8988T (cell line): Measurements from ENCODE around the gene ZW10.
"Not testable (repeated sequence)": the region's sequence is repeated elsewhere in the genome, so short reads cannot be mapped to it uniquely, and the experiment has no call there.

Experiments used
- DNase-seq: peaks from one replicate; pipeline ENCODE4 v3.0.0; 2011

The ZW10 gene

DNA sequence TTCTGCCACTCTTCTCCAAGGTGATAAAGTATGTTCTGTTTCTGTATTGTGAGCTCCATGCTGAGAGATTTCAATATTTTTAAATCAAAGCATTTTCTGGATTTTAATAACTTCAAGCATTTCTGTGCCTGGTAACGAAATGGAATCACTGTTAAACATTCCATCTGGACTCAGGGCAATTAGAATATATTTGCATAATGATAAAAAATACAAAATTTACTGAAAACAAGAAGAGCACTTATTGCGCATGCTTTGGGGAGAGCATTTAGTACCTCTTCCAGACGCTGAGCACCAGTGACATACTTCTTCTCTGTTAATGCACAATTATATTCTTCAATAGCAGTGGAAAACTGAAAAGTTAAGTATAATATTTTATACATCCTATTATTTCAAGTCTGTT lies 13.3 kb downstream of the ZW10 start:
- no peak for DNase-seq

DNA sequence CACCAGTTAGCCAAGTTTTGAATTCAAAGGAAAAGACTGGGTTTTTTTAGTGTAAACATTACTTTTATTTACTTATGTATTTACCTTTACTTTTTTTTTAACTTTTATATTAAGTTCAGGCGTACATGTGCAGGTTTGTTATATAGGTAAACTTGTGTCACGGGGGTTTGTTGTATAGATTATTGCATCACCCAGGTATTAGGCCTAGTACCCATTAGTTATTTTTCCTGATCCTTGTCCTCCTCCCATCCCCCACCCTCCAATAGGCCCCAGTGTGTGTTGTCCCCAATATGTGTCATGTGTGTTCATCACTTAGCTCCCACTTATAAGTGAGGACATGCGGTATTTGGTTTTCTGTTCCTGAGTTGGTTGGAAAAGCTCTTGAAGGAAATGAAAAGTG lies 20.6 kb downstream of the ZW10 start:
- no peak for DNase-seq

DNA sequence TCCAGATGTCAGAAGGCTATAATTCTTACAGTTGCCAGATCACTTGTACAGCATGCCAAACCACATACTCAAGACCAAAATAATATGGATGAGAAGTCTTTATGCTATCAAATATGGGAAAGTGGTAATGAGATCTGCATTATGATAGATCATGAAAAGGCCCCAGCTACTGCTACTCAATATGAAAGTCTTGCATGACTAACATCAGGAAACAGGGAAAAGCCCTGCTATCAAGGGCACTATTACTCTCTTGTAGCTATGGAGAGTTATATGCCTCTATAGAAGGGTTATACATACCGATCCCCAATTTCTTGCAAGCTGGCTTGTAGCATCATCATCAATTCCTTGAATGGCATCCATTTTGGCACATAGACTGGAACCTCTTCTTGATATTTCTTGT lies 37.2 kb downstream of the ZW10 start:
- DNase-seq = no peak

DNA sequence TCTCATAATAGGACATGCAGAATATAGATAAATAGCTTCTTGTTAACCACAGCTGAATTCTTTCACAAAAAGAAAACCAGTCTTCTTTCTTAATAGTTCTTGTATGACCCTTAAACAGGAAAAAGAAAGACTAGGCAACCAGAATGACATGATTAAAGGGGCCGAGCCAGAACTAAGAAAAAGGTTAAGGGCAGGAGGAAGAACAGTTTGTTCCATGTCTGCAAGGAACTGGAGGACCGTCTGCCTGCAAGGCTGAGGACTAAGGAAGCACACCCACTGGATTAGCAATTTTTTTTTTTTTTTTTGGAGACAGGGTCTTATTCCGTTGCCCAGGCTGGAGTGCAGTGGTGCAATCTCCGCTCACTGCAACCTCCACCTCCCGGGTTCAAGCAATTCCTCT lies 41.4 kb downstream of the ZW10 start:
- no peak for DNase-seq

DNA sequence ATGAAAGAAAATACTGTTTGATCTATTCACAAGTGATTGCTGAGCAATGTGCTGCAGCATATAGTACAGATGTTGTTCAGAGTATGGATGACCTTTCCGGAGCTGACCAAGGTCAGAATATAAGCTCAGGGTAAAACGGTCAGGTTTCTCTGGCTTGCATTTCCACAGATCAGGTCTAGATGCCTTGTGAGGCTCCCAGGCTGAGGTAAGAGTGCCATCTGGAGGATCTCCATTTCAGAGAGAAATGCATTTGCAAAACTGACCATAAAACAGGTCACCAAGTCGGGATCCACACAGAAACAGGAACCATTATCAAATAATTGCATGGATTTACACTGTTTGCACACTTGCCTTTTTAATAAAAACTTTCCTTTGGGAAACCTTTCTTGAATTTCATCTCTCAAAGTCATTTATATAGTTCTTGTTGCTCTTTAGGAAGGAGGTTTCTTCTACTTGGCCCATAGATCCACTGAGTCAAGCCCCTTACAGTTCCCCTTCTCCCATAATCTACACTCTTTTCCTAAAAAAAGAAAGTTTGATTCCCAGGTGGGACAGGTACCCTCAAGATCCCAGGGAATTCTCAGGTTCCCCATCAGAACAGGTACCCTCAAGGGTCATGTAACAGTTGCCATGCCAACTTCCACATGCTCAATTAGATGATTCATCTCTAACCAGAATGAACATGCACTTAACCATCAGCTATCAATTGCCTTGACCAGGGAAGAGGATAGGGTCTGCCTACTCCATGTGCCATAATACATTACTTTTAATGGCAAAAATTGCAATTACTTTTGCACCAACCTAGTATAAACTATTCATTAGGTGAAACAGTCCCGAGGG lies 42.4 kb downstream of the ZW10 start:
- DNase-seq = no peak

DNA sequence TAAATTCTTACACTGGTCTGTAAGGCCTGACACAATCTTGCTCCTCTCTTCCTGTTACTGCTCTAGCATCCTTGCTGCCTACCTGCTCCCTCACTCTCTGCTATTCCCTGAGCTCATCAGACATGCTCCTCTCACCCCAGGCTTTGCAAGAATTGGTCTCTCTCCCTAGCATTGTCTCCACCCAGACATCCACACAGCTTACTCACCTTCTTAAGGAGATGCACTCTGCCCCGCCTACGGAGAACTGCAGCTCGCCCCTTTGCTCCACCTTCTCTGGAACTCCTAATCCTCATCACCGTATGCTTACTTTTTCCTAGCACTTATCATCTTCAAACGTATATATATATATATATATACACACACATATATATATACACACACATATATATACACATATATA lies 44.0 kb downstream of the ZW10 start:
- DNase-seq = no peak

DNA sequence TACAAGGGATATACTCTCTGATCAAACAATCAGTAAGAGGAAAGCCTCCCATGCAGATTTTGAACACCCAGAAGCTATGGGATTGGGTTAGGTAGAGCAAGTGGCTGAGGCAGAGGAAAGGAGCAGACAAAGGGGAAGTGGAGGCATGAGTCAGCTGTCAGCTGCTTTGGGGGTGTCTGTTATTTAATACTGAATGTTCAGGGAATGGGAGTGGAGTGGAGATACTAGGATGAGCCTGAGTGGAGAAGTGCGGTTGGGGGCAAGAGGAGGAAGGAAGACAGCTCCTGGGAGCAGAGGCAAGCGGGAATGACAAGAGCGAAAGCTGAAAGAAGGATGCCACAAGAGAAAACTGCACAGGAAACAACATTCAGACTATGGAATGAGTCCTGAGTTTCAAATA lies 44.7 kb downstream of the ZW10 start:
- DNase-seq = no peak

DNA sequence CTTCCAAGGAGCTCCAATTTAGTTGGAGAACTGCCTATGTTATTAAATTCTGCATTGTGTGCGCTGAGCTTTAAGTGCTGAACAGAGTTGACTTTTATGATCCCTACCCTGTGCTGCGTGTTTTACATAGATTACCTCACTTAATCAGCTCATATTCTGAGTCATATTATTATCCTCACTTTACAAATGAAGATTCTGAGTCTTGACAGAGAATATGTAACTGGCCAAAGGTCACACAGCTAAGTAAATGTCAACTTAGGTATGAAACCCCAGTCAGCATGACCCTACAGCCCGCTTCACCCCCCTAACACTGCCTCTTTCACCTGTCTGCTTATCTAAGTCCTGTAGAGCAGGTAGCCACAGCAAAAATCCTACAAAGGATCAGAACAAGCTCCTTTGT lies 47.6 kb downstream of the ZW10 start:
- no peak for DNase-seq

DNA sequence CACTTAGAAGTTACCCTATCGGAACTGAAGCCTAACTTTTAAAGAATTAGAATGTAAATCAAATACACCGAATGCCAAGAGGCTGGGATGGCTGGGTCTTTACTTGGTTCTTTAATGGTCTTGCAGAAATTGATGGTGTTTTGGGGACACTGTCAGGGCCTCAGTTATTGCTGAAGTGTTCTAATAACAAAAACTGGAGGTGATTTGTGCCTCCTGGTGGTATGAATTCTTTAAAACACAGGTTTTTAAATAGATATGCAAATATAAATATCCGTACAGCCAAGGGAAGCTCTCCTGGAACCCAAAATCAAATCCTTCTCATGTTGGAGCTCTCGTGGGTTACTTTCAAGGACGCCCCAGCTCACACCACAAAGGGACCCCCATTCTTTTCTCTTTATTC lies 48.1 kb downstream of the ZW10 start:
- no peak for DNase-seq

DNA sequence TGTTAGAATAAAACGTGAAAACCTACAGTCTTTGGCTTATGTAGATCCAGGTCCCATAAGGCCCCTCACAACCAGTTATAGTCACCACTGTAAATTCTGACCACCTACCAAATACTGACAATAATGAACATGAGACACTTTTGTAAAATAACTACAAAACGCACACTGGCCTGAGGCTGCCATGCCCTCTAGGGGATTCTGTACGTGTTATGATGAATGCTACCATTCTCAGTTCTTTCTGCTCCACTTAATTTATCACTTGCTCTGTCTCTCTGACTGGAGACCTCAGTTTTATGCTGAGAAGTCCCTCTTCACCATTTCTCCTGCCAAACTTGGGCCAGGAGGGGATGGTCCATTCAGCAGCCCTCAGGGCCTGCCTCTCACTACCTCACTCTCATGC lies 48.7 kb downstream of the ZW10 start:
- no peak for DNase-seq

DNA sequence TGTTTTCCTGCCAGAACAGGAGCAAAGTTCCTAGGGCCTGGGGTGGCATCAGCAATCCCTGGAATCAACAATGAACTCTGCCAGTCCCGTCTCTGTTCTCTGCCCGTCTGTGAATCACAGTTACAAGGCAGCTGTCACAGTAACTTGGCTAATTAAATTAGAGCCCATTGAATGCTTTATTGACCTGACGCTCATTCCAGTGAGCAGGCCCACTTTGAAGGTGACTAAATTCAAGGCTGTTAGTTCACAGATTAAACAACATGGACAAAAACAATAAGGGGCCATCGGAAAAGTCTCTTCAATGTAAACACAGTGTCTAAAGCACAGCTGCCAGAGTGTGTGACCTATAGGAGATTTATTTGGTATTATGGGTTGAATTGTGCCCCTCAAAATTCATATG lies 49.7 kb downstream of the ZW10 start:
- no peak for DNase-seq

DNA sequence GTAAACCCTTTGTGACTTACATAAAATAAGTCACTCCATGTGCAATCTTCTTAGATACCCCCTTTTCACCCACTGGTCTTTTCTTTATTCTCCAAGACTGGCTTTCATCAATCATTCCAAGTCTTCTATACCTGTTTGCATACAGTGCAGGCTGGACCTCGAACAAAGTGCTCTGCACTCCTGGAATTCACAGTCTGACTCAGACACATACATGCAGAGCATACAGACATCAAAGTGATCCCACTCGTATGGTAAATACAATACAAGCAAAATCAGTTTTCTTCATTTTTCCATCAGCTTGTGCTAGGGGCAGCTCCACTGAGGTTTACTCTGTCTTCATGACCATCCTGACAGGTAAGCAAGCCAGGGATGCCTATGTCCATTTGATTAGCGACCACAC lies 50.6 kb downstream of the ZW10 start:
- DNase-seq = no peak

DNA sequence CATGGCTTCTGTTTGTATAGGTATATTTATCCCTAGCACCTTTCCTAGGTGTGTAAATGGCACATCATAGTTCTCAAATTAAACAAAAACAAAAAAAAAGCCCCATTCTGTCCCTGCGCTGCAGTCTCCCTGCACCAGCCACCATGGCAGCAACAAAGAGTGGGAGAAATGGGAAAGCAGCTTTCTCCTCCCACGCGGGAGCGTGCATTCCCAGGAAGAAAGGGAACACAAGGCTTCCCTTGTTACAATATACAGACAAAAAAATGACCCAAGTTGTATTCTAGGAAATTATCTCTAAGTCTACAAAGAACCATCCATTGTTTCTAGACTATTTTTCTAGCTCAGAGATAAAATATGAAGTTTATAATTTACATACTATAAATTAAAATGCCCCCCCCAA lies 51.3 kb downstream of the ZW10 start:
- DNase-seq = no peak

DNA sequence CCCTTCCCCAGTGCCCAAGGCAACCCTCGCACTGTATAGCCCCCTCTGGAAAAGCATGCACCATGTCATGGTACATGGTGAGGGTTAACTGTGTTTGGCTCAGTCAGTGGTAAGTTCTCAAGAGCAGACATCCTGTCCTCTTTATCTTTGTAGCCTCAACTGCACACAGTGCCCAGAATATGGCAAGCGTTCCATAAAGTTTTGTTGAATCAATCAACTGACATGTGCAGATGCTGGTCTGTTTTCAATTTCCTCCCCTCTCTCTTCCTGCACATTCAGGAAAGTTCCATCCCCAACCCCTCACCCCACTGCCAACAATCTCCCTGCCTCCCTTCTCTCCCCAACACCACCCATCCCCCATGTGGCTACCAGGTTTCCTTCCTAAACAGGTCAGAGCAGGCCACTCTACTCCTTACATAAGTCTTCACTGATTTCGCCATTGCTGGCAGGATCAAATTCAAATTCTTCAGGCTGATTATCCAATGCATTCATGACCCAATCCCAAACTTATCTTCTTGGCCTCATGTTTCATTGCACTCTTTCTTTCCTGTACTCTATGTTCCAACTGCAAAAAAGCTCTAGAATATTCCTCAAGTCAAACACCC lies 51.9 kb downstream of the ZW10 start:
- no peak for DNase-seq

DNA sequence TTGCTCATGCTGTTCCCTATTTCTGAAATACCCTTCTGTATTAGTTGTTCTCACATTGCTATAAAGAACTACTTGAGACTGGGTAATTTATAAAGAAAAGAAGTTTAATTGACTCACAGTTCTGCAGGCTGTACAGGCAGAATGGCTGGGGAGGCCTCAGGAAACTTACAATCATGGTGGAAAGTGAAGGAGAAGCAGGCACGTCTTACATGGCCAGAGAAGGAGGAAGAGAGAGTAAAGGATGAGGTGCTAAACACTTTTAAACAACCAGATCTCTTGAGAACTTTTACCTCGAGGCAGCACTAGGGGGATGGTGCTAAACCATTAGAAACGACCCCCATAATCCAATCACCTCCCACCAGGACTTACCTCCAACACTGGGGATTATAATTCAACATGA lies 53.0 kb downstream of the ZW10 start:
- not testable (repeated sequence) for DNase-seq

DNA sequence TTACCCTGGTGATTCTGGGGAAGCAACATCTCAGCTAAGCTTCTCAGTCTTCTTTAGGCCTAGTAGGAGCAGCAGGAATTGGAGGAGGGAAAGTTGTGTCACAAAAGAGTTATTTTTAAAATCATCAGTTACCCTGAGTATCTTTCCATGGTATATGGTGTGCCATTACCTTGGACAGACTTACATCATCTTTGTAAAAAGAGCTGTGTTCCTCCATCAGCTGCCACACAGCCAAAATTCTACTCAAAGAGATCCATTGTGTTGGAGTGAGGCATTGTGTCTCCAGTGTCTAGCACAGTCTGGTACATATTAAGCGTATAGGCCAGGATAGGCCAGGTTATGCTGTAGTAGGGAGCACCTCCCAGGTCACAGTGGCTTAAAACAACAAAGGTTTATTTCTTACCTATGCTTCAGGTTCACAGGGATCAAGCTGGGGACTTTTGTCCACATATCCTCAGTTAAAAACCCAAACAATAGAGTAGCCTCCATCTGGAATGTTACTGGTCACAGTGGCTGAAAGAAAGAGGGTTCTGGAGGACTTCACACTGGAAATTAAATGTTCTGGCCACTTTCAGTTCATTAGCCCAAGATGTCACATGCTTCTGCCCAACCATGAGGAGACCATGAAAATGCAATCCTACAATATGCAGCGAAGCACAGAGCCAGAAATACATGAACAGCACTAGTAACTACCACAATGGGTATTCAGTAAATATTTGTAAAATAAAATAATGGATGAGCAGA lies 57.4 kb downstream of the ZW10 start:
- DNase-seq = no peak

DNA sequence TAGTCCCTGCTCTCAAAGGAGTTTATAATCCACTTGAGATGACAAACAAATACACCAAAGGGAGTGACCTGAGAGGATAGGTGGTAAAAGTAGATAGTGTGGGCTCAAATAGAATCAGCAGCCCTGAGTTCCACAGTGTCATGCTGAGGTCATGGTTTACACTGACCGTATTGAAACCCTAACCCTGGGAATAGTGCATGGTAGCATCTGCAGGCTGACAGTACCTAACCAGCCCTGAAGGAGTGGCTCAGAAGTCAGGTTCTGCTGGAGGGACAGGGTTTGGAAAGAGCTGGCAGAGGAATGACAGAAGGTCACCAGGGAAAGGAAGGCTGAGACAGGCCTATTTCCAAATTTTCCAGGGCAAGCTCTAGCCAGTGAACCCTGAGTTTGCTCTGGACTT lies 58.2 kb downstream of the ZW10 start:
- DNase-seq = no peak

DNA sequence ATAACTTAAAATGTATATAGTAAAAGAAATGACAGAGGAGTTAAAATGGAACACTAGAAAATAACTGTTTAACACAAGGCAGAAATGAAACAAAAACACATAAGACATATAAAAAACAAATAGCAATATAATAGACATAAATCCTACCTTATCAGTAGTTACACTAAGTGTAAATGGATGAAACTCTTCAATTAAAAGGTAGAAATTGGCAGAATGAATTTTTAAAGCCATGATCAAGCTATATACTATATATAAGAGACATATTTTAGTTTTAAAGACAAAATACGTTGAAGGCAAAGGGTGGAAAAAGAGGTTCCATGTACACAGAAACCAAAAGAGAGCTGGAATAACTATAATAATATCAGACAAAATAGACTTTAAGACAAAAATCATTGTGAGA lies 62.5 kb downstream of the ZW10 start:
- DNase-seq = no peak

DNA sequence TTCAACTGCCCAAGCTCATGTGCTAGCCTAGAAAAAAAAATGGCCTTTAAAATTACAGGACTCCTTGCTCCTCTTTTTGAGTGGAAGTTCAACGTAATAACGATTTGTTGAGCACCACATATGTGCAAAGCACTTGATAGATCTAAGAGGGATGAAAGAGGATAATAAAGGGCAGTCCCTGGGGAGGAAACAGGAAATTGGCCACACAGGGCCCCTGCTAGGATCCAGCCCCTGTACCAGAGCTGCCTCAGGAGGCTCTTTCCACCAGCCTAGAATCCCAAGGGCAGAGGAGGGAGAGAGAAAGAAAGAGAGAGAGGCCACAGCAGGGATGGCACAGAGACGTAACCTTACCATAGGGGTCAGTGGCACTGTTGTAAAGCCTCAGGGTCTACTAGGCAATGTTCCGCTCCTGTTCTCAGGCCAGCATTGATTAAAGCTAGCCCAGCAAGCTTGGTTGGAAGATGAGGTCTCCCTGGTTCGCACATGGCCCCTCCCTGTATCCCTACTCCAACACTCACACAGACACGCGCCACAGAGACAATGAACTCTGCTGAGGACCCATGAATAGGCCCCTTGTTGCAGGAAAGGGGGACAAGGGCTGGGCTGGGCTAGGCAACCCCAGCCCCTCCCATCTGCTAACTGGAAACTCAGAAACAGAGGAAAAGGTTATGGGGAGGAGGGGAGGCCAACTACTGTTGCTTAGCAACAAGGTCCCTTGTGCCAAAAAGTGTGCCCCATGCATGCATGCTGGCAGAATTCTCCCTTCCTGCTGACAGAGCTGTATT lies 67.4 kb downstream of the ZW10 start, which contains the start of gene TMPRSS5:
TSS of gene TMPRSS5 (minus strand) at position 438 of the 785 bp plus-strand sequence. CDS start at position 354, 84 bp downstream.
- DNase-seq = no peak

DNA sequence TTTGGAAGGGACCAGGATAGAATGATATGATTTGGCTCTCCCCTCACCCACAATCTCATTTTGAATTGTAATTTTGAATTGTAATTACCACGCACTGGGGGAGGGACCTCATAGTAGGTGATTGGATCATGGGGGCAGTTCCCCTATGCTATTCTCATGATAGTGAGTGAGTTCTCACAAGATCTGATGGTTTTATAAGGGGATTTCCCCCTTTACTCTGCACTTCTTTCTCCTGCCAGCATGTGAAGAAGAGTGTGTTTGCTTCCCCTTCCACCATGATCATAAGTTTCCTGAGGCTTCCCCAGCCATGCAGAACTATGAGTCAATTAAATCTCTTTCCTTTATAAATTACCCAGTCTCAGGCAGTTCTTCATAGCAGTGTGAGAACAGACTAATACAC lies 69.9 kb downstream of the ZW10 start:
- DNase-seq = not testable (repeated sequence)

DNA sequence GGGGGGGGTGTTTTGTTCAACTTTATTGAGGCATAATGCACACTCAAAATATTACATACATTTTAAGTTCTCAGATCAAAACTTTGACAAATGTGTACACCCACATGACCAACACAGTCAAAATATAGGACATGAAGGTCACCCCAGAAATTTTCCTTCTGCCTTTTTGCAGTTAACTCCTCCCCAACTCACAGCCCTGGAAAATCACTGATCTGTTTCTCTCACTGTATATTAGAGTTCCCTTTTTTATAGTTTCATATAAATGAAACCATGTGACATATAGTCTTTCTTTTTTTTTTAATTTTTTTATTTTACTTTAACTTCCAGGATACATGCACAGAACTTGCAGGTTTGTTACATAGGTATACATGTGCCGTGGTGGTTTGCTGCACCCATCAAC lies 72.0 kb downstream of the ZW10 start:
- DNase-seq = no peak

DNA sequence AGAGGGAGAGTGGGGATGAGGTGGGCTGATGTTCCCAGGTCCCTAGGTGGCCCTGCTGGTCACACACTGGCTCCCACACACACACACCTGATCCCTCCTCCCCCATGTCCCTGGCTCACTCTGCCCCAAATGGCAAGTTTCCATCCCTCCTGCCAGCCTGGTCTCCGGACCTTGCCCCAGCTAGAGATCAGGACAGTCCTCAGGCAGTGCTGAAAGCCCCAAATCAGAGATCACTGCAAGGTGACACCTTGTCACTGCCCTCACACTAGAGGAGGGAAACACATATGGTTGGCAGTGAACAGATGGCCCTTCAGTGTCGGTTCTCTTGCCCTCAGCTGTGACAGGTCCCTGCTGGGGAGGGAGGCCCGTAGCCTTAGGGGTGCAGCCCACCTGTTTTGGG lies 75.0 kb downstream of the ZW10 start:
- no peak for DNase-seq

DNA sequence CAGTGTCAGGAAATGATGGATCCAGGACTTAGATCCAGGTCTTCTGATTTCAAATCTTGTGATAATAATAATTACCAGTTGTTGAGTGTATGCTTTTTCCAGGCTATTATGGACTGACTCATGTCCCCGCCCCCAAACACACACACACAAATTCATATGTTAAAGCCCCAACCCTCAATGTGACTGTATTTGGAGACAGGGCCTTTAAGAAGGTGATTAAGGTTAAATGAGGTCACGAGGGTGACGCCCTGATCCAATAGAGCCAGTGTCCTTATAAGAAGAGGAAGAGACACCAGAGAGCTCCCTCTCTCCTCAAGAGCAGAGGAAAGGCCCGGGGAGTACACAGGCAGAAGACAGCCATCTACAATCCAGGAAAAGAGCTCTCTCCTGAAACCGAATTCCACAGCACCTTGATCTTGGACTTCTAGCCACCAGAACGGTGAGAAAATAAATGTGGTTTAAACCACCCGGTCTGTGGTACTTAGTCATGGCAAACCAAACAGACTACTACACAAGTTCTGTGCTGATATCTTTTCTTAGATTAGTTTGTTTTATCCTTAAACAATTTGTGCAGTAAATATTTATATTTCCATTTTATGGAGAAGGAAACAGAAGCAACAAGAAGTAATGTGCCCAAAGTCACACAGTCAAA lies 75.6 kb downstream of the ZW10 start:
- DNase-seq = no peak
